ENCODE results near the gene NUCB1. TPM values are rescaled to one million over a fixed set of nuclear protein-coding genes. Genes with fewer than 3 reads are reported as not detected.
"Not testable (repeated sequence)": the region's sequence is repeated elsewhere in the genome, so short reads cannot be mapped to it uniquely, and the experiment has no call there.

The NUCB1 gene
- total and polyA plus RNA-seq, 9 of the 15 experiments (the other 6 are each of a cell fraction or from before 2014, with no cell fraction given) = 3.1 to 153 (median 71.7) TPM

- TF ChIP-seq POLR2H (tag; IDR thresholded peaks at IDR 0.05; ENCODE audit: low read depth) (peak; percentile 60), NR2F6 (CRISPR knock-in tag; IDR thresholded peaks at IDR 0.05) (0 out of 2 replicates have a peak, but pooled peaks have one; percentile 57), ZC3H4 (CRISPR knock-in tag; IDR thresholded peaks at IDR 0.05; ENCODE audit: borderline replicate concordance) (0 out of 2 replicates have a peak, but pooled peaks have one; percentile 31), ZSCAN32 (CRISPR knock-in tag; IDR thresholded peaks at IDR 0.05) (peak; percentile 53; the same call in 1 of the 2 replicates), DACH1 (IDR thresholded peaks at IDR 0.05; ENCODE audit: partially characterized antibody) (peak; percentile 71), PBX2 (tag; conservative IDR thresholded peaks at IDR 0.05; ENCODE audit: low read depth) (peak; percentile 88), ZMIZ1 (IDR thresholded peaks at IDR 0.05; ENCODE audit: low read depth in 2 of 2, low read length in 2 of 2) (peak in 1 of 2 experiments; percentile 36; a peak in 1 of 4 replicates), HEY1 (CRISPR knock-in tag; IDR thresholded peaks at IDR 0.05; ENCODE audit: borderline replicate concordance) (peak; percentile 52; the same call in 1 of the 2 replicates), VEZF1 (CRISPR knock-in tag; IDR thresholded peaks at IDR 0.05) (peak; percentile 90), TCF3 (CRISPR knock-in tag; IDR thresholded peaks at IDR 0.05) (peak; percentile 83), TBL1XR1 (IDR thresholded peaks at IDR 0.05; ENCODE audit: low read length in 2 of 2) (peak; percentile 54 to 61; a peak in 3 of 4 replicates), TFAP4 (CRISPR knock-in tag; IDR thresholded peaks at IDR 0.05; ENCODE audit: borderline replicate concordance) (peak; percentile 84), ARID3A (IDR thresholded peaks at IDR 0.05; ENCODE audit: borderline replicate concordance, low read depth, low read length) (peak; percentile 39; the same call in 1 of the 2 replicates), POLR2A (conservative IDR thresholded peaks at IDR 0.05) (peak; percentile 75)
- not testable (repeated sequence) for TF ChIP-seq PBX2 (CRISPR knock-in tag; IDR thresholded peaks at IDR 0.05; ENCODE audit: low read depth)
Measured at GRCh38 chr19:48876043-48876981, 23.8 kb upstream of the NUCB1 start (continued).
